GM06990 (cell line): Measurements from ENCODE around the gene METTL25.

Experiments
- DNase-seq: peaks from one replicate; pipeline ENCODE4 v3.0.0-alpha.2; 2011; ENCODE audit not compliant: insufficient read length; ENCODE audit errors: extremely low read depth
- H3K27me3 ChIP-seq: replicated peaks from 2 replicates; pipeline ENCODE4 v1.6.0; 2011; ENCODE audit warnings: low read length; ENCODE audit not compliant: control insufficient read depth, insufficient read depth
- H3K36me3 ChIP-seq: 2 replicates; pipeline ENCODE4 v1.5.1; 2011; ENCODE audit warnings: low read length; ENCODE audit not compliant: control insufficient read depth, insufficient read depth
- H3K4me3 ChIP-seq: replicated peaks from 2 replicates; pipeline ENCODE4 v1.5.1; 2011; ENCODE audit warnings: low read depth, mild to moderate bottlenecking, control low read depth, low read length
- TF ChIP-seq, protein P1 (sequence below): IDR thresholded peaks from 2 replicates; pipeline ENCODE4 v1.5.1; 2011; ENCODE audit warnings: low read length, control low read depth, mild to moderate bottlenecking, inconsistent platforms; ENCODE audit not compliant: insufficient read depth, poor library complexity, severe bottlenecking

Gene METTL25

DNA sequence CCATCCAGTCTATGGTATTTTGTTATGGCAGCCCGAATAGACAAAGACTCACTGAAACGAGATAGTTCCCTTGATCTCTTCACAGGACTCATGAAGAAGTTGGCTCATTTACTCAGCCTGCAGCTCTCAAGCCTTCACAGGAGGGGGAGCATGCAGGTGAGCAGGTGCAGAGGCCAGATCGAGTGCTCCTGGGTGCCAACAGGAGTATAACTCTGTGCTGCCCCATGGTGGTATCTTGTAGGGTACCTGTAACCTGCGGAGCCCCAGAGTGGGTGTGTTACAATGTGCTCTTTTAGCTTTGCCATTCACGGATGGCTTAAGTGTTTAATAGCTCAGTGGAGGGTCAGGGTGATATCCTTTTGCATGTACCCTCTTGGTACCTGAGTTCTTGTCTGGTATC lies 159.5 kb downstream of the METTL25 start:
- DNase-seq = no peak

DNA sequence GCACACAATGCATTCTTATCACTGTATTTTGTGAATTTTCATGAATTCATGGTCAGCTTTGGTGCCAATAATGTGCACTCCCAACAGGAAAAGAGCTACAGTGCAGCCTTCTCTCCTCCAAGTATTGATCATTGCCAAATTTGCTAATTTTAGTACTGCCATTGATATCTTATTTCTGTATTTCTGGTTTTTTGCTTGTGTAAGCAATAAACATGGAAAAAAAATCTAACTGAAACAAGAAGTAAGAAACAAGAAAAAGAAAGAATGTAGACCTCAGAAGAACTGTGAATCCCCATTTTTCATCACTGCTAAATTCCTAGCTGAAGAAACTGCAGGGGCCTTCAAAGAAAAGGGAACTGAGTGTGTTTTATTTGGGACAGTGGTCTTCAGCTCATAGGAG lies 161.2 kb downstream of the METTL25 start:
- Histone ChIP-seq H3K36me3 (no peaks in the 10 kb centered on the region), H3K4me3 (no peak overlapping the region), H3K27me3 (no peaks in the 10 kb centered on the region)
- TF ChIP-seq, protein P1, sequence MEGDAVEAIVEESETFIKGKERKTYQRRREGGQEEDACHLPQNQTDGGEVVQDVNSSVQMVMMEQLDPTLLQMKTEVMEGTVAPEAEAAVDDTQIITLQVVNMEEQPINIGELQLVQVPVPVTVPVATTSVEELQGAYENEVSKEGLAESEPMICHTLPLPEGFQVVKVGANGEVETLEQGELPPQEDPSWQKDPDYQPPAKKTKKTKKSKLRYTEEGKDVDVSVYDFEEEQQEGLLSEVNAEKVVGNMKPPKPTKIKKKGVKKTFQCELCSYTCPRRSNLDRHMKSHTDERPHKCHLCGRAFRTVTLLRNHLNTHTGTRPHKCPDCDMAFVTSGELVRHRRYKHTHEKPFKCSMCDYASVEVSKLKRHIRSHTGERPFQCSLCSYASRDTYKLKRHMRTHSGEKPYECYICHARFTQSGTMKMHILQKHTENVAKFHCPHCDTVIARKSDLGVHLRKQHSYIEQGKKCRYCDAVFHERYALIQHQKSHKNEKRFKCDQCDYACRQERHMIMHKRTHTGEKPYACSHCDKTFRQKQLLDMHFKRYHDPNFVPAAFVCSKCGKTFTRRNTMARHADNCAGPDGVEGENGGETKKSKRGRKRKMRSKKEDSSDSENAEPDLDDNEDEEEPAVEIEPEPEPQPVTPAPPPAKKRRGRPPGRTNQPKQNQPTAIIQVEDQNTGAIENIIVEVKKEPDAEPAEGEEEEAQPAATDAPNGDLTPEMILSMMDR = no peak
- DNase-seq = no peak

More for the DNA sequence above, 159.5 kb downstream of the METTL25 start:
- TF ChIP-seq, protein P1 = no peak
- Histone ChIP-seq H3K27me3 (no peaks in the 10 kb centered on the region), H3K36me3 (no peaks in the 10 kb centered on the region), H3K4me3 (no peak overlapping the region)

DNA sequence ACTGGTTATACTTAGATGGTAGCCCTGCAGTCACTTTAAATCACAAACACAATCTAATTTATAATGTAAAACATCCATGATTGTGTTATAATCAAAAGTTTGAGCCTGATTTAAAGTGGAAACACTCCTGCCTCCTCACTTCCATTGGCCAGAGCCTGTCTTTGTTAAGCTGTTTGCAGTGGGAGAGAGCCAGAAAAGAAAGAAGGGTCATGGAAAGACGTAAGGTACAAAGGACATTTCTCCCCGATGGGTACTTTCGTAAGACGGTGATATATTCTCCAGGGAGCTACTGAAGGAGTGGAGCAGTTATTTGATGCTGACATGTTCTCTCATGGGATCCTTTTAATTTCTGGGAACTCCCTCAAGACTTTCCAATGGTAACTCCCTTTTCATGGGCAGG lies 164.0 kb downstream of the METTL25 start:
- Histone ChIP-seq H3K4me3 (no peak overlapping the region), H3K36me3 (no peaks in the 10 kb centered on the region), H3K27me3 (no peaks in the 10 kb centered on the region)
- DNase-seq = no peak
- TF ChIP-seq, protein P1 = no peak

DNA sequence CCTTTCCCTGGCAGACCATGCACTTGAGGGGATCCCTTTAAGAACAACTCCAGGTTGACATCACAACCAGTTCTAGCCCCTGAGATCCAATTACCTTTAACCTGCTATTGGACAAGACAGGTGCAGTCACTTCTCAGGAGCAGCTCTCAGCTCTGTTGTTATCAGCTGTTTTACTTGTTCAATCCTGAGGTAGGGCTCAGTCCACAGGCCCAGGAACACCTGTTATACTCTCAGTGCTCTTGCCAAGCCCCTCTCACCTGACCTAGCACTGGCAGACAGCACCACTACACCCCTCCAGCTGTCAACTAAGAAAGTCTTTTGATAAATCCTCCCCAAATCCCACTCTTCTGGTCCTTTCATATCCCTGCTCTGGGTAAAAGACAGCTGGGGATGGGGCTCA lies 164.4 kb downstream of the METTL25 start:
- TF ChIP-seq, protein P1 = no peak
- H3K36me3 ChIP-seq = no peaks in the 10 kb centered on the region
- no peak overlapping the region for H3K4me3 ChIP-seq
- no peaks in the 10 kb centered on the region for H3K27me3 ChIP-seq
- no peak for DNase-seq

DNA sequence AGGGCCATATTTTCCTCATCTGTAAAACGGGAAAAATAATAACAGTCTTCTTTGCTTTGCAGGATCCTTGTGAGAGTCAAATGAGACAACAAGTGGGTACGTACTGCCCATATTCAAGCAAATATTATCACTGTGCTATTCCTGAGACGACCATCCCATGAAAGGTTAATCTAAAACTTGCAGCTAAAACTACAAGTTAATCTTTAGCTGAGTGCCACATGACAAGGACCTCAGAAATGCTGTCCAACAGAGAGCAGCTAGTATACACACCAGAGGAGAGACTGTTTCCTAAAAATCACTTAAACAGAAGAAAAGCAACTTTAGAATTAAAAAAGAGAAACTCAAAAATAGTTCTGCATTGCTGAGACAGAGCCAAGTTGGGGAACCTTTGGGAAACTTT lies 165.7 kb downstream of the METTL25 start:
- no peaks in the 10 kb centered on the region for H3K36me3 ChIP-seq
- DNase-seq = no peak
- no peaks in the 10 kb centered on the region for H3K27me3 ChIP-seq
- no peak overlapping the region for H3K4me3 ChIP-seq
- TF ChIP-seq, protein P1 = no peak

DNA sequence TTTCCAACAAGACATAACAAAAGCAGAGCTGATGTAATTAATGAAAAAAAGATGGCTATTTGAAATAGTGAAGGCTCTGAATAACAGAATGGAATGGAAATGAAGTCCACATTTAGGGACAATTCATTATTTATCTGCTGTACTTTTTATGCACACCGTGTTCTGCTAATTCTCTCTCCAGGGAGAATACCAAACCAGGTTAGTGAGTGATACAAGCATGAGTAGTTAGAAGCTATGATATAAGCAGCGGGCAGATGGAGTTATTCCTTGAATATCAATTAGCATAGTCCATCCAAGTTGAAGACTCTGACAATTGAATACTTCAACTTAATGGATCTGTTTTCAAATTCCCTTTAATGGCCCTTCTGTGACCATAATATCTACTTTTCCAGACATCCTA lies 166.3 kb downstream of the METTL25 start:
- no peaks in the 10 kb centered on the region for H3K36me3 ChIP-seq
- no peak for DNase-seq
- no peak overlapping the region for H3K4me3 ChIP-seq
- H3K27me3 ChIP-seq = no peaks in the 10 kb centered on the region
- TF ChIP-seq, protein P1 = no peak
